Cardiac septum (tissue), 1 donor: ENCODE data around the gene RGS17. TPM values are rescaled to one million over a fixed set of nuclear protein-coding genes. Genes with fewer than 3 reads are reported as not detected.
"Not testable (repeated sequence)": the region's sequence is repeated elsewhere in the genome, so short reads cannot be mapped to it uniquely, and the experiment has no call there.

Source experiments
- DNase-seq: peaks from one replicate; pipeline ENCODE4 v3.0.0-alpha.2; 2020; ENCODE audit warnings: low spot score
- intact Hi-C: fragments of 100-400 bp; cut with DNase I; formaldehyde crosslinking; loops from one replicate; pipeline ENCODE4 v1.14.0; 2022
- long read RNA-seq: library from polyadenylated mRNA; unstranded; transcript quantifications from one replicate; pipeline ENCODE4 v2.0.0, GENCODE V29; 2021
- total RNA-seq: library from RNA; stranded (reverse); fragmentation: NEBNext Ultra II Directional; extraction: Animal tissue kit (Norgen Biotek cat#: 25700); gene quantifications from one replicate; pipeline ENCODE4 v1.2.1, GENCODE V29; 2021
- donor health status: DM: no; HTN: no; CAD: no.

RGS17 gene
- 0.43 TPM for total RNA-seq
- long read RNA-seq = 0 reads

DNA sequence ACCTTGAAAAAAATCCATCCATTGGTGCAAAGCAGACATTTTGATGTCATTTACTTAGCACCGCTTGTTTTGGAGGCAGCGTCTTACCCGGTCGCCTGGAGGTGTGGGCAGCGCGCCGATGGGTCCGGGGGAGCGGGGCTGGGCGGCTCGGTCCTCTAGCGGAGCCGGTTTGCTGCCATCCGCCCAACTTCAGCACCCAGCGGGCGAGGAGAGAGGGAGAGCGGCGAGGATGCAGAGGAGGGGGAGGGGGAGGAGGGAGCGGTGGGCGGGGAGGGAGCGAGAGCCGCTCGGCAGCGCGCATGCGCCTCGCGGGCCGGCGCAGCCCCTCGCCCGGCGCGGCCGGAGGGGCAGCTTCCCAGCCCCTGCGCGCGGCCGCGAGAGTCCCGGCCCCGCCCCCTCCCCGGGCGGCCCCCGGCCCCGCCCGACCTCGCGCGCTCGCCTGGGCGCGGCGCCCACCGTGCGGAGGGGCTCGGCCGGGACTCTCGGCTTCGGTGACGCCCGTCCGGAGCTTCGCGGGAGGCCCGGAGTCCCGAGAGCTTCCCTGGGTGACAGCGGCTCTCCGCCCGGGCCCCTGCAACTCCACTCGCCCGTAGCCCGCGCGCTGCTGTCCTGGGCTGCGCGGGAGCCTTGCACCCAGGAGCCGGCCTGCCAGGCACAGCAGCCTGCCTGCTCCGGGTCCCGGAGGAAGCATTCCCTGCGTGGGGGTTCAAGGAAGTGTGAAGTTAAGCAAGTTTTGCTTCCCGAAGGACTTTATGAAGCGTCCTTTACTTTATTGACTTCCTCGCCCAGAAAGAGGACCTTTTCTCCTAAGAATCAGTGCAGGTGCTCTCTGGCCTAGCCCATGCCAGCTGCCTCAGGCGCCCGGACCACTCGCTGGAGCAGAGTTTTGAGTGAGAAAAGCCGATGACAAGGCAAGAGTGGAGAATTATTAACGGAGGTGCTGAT, at the start of gene RGS17:
Gene RGS17 (minus strand): TSS at position 246 of the 945 bp plus-strand sequence. CDS start 87,264 bp downstream, outside the sequence.
- no peak for DNase-seq
- intact Hi-C loops = no loop called here

- no peak for DNase-seq
- intact Hi-C loops = no loop called here
These were observed 41.7 kb upstream of the RGS17 start for GRCh38 chr6:153172815-153173214.

DNA sequence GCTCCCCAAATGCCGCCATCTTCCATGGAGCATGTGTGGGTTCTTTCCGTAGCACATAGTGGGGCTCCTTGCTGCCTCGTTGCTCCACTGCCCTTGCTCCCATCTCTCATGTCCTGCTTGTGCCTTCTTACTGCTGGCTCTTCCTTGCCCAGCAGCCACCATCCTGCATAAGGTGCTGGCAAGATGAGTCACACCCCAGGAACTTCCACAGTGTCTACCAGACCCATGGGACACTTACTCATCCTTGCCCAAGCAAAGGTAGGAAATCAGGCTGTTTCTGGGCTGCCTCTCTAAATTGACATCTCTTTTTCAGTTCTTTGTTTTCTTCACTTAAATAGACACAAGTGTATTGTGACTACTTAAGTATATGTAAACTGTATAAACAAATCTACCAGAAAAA, 39.4 kb upstream of the RGS17 start:
- intact Hi-C loops = no loop called here
- DNase-seq = no peak

DNA sequence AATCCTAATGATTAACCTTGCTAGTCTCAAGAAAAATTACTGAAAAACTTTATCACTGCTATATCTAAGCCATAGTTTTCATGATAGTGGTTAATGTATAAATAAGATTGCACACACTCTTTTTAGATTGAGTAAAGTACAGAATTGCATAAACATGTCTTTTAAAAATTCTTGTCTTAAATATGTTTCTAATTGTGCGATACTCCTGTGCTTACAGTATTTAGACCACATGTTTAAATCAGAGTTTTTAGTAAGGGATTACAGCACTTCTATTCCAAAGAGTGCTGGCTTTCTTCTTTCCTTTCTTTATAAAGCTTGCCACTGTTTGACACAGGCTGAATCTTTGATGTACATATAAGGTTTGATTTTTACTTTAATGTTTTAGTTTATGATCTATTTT, 36.8 kb upstream of the RGS17 start:
- no peak for DNase-seq
- intact Hi-C loops = no loop called here

- intact Hi-C loops = no loop called here
- no peak for DNase-seq
These were observed 36.2 kb upstream of the RGS17 start for GRCh38 chr6:153167061-153167891.

- intact Hi-C loops = no loop called here
These were observed 31.6 kb upstream of the RGS17 start for GRCh38 chr6:153162646-153163045.

DNA sequence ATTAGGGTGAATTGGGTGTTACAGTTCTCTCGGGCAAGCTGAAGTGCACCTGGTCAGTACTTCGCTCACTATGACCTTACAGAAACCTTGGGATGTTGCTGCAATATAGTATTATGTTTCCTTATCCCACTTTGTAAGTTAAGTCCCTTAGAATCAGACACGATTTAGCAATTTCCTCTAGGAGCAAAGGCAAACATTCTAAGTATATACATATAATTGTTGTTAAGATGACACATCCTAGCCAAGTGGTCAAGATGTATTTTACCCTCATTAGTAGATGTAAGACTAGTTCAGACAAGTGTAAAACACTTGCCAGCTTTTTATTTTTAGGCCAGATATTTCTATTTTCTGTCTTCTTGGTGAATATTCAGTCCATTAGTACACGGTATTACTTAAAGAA, 31.1 kb upstream of the RGS17 start:
- intact Hi-C loops = no loop called here
- DNase-seq = no peak

More at GRCh38 chr6:153162646-153163045, 31.6 kb upstream of the RGS17 start:
- no peak for DNase-seq

GRCh38 chr6:153160221-153160620, 29.1 kb upstream of the RGS17 start:
- intact Hi-C loops = no loop called here
- no peak for DNase-seq

DNA sequence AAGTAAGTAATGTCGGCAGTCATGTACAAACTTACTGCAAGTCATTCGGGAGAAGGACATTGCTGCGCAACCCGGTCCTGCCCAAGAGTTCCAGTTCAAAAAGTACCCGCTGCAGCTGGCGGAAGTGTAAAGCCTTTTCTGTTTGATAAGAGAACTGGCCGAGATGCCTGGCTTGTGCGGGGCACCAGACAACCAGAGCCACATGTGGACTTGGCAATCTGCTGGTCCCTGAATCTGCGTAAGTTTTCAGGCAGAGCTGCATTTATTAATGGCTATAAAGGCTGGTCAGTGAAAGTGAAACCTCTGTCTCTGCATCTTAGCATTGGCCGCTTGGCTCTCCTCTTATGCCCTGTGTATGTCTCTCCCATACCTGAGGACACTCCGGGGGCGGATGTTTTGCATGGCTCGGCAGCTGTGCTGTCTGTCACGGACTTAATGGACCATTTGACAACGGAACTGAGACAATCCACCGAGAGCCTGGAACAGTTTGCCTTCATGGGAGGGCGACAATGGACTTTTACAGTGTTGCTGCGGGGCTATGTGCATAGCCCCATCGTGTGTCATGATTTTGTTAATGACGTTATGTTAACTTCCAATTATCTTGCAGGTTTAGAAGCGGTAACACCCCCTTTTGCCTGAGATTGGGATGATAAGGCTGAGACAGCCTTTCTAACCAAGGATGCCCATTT, 19.8 kb upstream of the RGS17 start:
- intact Hi-C loops = no loop called here
- DNase-seq = no peak

DNA sequence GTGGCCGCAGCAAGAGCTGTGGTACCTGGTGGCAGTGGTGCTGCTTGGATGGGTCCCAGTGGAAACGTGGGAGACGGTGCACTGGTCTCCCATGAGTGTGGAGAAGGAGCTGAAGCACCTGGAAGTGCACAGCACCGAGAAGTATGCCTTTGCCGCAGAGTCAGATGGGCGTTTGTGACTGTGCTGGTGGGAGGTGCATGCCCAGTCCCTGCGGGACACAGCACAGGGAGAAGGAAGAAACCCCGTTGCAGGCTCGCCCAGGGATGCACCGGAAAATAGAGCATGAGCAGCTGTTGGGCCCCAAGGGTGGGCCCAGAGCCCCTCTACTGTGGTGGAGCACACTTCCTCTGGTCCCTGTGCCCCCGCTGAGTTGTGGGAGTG, 19.3 kb upstream of the RGS17 start:
- no peak for DNase-seq
- intact Hi-C loops = no loop called here

DNA sequence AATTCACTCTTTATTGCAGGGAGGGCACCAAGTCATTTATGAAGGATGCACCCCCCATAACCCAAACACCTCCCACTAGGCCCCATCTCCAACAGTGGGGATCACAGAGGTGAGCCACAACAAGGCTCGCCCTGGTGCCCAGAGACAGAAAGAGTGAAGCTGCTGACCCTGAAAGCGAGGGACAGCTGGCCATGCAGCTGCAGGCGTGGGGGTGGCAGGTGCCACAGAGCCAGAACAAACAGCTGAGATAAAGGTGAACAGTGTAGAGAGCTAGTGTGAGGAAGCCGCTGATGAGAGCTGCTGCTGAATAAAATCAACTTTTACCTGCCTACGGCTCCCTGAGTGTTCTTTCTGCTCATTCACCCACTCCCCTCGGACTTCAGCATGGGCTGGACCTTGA, 18.8 kb upstream of the RGS17 start:
- intact Hi-C loops = no loop called here
- no peak for DNase-seq

DNA sequence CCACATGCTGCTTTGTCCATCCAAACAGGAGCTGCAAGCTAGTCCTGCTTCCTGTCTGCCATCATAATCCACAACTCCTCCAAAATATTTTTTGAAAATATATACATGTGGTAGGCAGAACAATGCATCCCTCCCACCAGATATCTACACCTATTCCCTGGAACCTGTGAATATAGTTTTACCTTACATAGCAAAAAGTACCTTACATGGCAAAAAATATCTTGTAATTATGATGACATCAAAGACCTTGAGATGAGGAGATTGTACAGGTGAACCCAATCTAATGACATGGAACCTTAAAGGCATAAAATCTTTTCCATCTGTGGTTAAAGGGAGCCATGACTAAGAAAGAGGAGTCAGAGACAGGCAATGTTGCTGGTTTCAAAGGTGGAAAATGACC, 15.3 kb upstream of the RGS17 start:
- DNase-seq = no peak
- intact Hi-C loops = no loop called here

DNA sequence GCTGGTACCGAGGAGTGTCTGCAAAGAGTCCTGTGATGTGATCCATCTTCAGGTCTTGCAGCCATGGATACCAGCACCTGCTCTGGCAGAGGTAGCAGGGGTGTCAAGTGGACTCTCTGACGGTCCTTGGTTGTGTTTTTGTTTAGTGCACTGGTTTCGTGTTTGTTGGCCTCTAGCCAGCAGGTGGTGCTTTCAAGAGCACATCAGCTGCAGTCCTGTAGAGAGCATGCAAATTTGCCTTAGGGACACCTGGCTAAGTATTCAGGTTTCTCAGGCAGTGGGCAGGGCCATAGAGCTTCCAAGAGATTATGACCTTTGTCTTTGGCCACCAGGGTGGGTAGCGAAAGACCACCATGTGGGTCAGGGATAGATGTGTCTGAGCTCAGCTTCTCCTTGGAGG, 14.5 kb upstream of the RGS17 start:
- intact Hi-C loops = no loop called here
- no peak for DNase-seq

GRCh38 chr6:153143200-153143599, 12.1 kb upstream of the RGS17 start:
- intact Hi-C loops = no loop called here

GRCh38 chr6:153140299-153140698, 9.2 kb upstream of the RGS17 start:
- DNase-seq = no peak
- intact Hi-C loops = no loop called here

More at GRCh38 chr6:153143200-153143599, 12.1 kb upstream of the RGS17 start:
- DNase-seq = no peak

GRCh38 chr6:153138930-153139329, 7.8 kb upstream of the RGS17 start:
- intact Hi-C loops = no loop called here
- no peak for DNase-seq

GRCh38 chr6:153135681-153136080, 4.6 kb upstream of the RGS17 start:
- DNase-seq = no peak
- intact Hi-C loops = no loop called here

GRCh38 chr6:153133667-153134066, 2.6 kb upstream of the RGS17 start:
- DNase-seq, intact Hi-C loops: not testable (repeated sequence)

GRCh38 chr6:153130515-153131036, 506 bp downstream of the RGS17 start:
- no peak for DNase-seq
- intact Hi-C loops = no loop called here
